Daoy (cell line): Measurements from ENCODE around the gene KCNT1. TPM values are rescaled to one million over a fixed set of nuclear protein-coding genes. Genes with fewer than 3 reads are reported as not detected.
A peak's percentile ranks its signal among the peaks of the same experiment; 100 is the strongest.
"Not testable (repeated sequence)": the region's sequence is repeated elsewhere in the genome, so short reads cannot be mapped to it uniquely, and the experiment has no call there.

Source experiments
- DNase-seq: peaks from one replicate; pipeline ENCODE4 v3.0.0-alpha.2; 2015; ENCODE audit warnings: low read depth
- total RNA-seq: library from RNA; depleted of rRNA; stranded (reverse); fragments of >200 nt; shearing (Covaris generic); gene quantifications from 2 replicates; pipeline ENCODE4 v1.2.3, GENCODE V29; 2014

Gene KCNT1
- total RNA-seq, 1 experiment from 2014 or later = not detected

- not testable (repeated sequence) for DNase-seq
Measured at GRCh38 chr9:135672786-135673185, 29.2 kb upstream of the KCNT1 start.

- no peak for DNase-seq
Measured at GRCh38 chr9:135673941-135674340, 28.0 kb upstream of the KCNT1 start.

GRCh38 chr9:135674977-135675376 lies 27.0 kb upstream of the KCNT1 start:
- no peak for DNase-seq

GRCh38 chr9:135676891-135677290 lies 25.1 kb upstream of the KCNT1 start:
- DNase-seq = no peak

GRCh38 chr9:135677641-135678168 lies 24.3 kb upstream of the KCNT1 start:
- DNase-seq = no peak

- no peak for DNase-seq
Measured at GRCh38 chr9:135678236-135679017, 23.6 kb upstream of the KCNT1 start.

- no peak for DNase-seq
Measured at GRCh38 chr9:135680056-135680455, 21.9 kb upstream of the KCNT1 start.

- DNase-seq = no peak
Measured at GRCh38 chr9:135681161-135681560, 20.8 kb upstream of the KCNT1 start.

GRCh38 chr9:135683401-135684034 lies 18.5 kb upstream of the KCNT1 start:
- no peak for DNase-seq

- DNase-seq = no peak
Measured at GRCh38 chr9:135684691-135685090, 17.3 kb upstream of the KCNT1 start.

- no peak for DNase-seq
Measured at GRCh38 chr9:135687216-135687615, 14.8 kb upstream of the KCNT1 start.

GRCh38 chr9:135689011-135689410 lies 13.0 kb upstream of the KCNT1 start:
- DNase-seq = no peak

GRCh38 chr9:135690836-135691570 lies 11.0 kb upstream of the KCNT1 start:
- no peak for DNase-seq

- peak; percentile 69 for DNase-seq
Measured at GRCh38 chr9:135692410-135692809, 9.6 kb upstream of the KCNT1 start.

GRCh38 chr9:135693265-135693664 lies 8.7 kb upstream of the KCNT1 start:
- DNase-seq = peak; percentile 35

- no peak for DNase-seq
Measured at GRCh38 chr9:135693771-135694170, 8.2 kb upstream of the KCNT1 start.

- no peak for DNase-seq
Measured at GRCh38 chr9:135694414-135694813, 7.6 kb upstream of the KCNT1 start.

- DNase-seq = no peak
Measured at GRCh38 chr9:135695036-135695435, 6.9 kb upstream of the KCNT1 start.

GRCh38 chr9:135695642-135696041 lies 6.3 kb upstream of the KCNT1 start:
- DNase-seq = no peak

GRCh38 chr9:135696446-135696845 lies 5.5 kb upstream of the KCNT1 start:
- no peak for DNase-seq

GRCh38 chr9:135697226-135697625 lies 4.8 kb upstream of the KCNT1 start:
- DNase-seq = no peak

GRCh38 chr9:135698236-135698635 lies 3.7 kb upstream of the KCNT1 start:
- no peak for DNase-seq
